ENCODE measurements around the gene IGHMBP2.

IGHMBP2 gene

DNA sequence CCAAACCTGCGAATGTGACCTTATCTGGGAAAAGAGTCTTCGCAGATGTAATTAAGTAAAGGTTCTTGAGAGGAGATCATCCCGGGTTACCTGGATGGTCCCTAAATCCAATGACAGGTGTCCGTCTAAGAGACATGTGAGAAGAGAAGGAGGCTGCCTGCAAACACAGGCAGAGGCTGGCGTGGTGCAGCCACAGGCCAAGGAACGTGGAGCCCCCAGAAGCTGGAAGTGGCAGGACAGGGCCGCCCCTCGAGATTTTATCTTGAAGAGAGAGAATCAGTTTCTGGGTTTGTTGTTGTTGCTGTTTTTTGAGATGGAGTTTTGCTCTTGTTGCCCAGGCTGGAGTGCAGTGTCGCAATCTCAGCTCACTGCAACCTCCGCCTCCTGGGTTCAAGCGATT, 43.5 kb downstream of the IGHMBP2 start:
- H3K27ac Mint-ChIP-seq: no peak overlapping the region
- H3K36me3 Mint-ChIP-seq: no peaks in the 10 kb centered on the region
- H3K9me3 Mint-ChIP-seq: no peaks in the 10 kb centered on the region
- H3K27me3 Mint-ChIP-seq: no peaks in the 10 kb centered on the region
- peaks cover 13 to 26% of the 10 kb centered on the region in 2 donors for H3K4me1 Mint-ChIP-seq
- DNase-seq (no peak), ATAC-seq (replicated peaks) (no peak)
- no peak overlapping the region for H3K4me3 Mint-ChIP-seq

DNA sequence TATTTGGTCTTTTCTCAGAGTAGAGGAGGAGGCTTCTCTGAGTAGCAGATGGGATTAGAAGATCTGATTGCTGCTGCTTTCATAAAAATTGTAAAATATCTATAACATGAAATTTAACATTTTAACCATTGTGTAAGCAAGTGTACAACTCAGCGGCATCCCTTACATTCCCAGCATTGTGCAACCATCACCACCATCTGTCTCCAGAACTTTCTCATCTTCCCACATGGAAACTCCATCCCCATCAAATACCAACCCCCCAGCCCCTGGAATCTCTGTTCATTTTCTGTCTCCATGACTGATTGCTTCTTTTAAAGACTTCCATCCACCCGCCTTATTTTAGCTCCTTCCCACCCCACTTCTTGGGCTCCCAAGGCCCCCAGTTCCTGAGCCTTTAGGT, 44.8 kb downstream of the IGHMBP2 start:
- no peak for ATAC-seq (replicated peaks)
- Mint-ChIP-seq H3K4me1 (peaks cover 4 to 13% of the 10 kb centered on the region in 2 donors), H3K27ac (peak overlapping the region; percentile 74), H3K9me3 (no peaks in the 10 kb centered on the region), H3K27me3 (no peaks in the 10 kb centered on the region), H3K36me3 (no peaks in the 10 kb centered on the region), H3K4me3 (no peak overlapping the region)
- DNase-seq: no peak

DNA sequence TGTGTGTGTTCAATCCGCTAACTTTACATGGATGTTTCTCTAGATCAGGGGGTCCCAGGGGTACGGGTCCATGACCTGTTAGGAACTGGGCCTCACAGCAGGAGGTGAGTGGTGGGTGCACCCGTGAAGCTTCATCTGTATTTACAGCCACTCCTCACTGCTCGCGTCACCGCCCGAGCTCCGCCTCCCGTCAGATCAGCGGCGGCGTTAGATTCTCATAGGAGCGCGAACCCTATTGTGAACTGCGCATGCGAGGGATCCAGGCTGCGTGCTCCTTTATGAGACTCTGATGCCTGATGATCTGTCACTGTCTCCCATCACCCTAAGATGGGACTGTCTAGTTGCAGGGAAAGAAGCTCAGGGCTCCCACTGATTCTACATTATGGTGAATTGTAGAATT, 45.2 kb downstream of the IGHMBP2 start:
- H3K27me3 Mint-ChIP-seq: peaks cover 0 to under 1% of the 10 kb centered on the region in 2 donors
- H3K9me3 Mint-ChIP-seq: no peaks in the 10 kb centered on the region
- H3K27ac Mint-ChIP-seq: peak overlapping the region; percentile 74
- peaks cover 2 to 9% of the 10 kb centered on the region in 2 donors for H3K4me1 Mint-ChIP-seq
- no peak for ATAC-seq (replicated peaks)
- no peak overlapping the region for H3K4me3 Mint-ChIP-seq
- DNase-seq: no peak
- H3K36me3 Mint-ChIP-seq: no peaks in the 10 kb centered on the region

DNA sequence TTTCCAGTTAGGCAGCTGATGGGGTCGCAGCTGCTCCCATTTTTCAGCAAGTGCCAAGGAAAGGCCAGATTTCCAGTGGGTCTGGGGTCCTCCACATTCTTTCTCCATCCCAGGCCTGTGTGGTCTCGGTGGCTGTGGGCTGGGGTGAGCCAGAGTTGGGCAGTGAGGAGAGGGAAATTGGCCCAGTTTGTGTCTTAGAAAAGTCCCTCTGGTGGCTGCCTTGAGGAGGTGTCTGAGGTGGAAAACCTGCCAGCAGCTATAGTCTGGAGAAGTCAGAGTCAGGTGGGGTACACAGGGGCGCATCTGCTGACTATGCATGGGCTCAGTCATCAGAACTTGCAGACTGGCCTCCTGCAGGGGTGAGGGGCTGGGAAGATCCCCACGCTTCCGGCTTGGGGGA, 46.6 kb downstream of the IGHMBP2 start:
- Mint-ChIP-seq H3K4me1 (peaks cover 6 to 12% of the 10 kb centered on the region in 2 donors), H3K36me3 (no peaks in the 10 kb centered on the region), H3K9me3 (no peaks in the 10 kb centered on the region), H3K27ac (no peak overlapping the region), H3K4me3 (no peak overlapping the region), H3K27me3 (peaks cover 2 to 5% of the 10 kb centered on the region in 2 donors)
- DNase-seq: no peak
- peak; percentile 55 to 67 for ATAC-seq (replicated peaks)

DNA sequence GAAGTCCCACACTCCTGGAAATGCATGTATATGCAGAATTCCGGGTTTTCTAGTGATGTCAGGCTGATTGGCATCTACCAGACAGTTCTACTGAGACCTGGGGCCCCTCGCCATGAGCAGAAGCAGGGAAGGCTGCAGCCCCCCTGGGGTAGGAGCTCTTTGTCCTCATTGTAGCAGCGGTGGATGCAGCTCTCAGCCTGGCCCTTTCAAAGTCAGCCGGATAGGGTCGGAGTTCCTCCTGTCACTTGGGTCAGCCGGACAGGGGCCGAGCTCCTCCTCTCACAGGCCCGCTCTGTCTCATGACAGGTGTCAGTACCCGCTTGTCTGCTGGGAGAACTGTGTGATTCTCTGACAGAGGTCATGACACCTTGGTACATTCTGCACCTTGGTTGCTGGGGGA, 47.1 kb downstream of the IGHMBP2 start:
- Mint-ChIP-seq H3K27me3 (peaks cover 7 to 9% of the 10 kb centered on the region in 2 donors), H3K27ac (no peak overlapping the region), H3K4me1 (peaks cover 10 to 17% of the 10 kb centered on the region in 2 donors), H3K36me3 (no peaks in the 10 kb centered on the region), H3K9me3 (no peaks in the 10 kb centered on the region), H3K4me3 (no peak overlapping the region)
- no peak for ATAC-seq (replicated peaks)
- no peak for DNase-seq

DNA sequence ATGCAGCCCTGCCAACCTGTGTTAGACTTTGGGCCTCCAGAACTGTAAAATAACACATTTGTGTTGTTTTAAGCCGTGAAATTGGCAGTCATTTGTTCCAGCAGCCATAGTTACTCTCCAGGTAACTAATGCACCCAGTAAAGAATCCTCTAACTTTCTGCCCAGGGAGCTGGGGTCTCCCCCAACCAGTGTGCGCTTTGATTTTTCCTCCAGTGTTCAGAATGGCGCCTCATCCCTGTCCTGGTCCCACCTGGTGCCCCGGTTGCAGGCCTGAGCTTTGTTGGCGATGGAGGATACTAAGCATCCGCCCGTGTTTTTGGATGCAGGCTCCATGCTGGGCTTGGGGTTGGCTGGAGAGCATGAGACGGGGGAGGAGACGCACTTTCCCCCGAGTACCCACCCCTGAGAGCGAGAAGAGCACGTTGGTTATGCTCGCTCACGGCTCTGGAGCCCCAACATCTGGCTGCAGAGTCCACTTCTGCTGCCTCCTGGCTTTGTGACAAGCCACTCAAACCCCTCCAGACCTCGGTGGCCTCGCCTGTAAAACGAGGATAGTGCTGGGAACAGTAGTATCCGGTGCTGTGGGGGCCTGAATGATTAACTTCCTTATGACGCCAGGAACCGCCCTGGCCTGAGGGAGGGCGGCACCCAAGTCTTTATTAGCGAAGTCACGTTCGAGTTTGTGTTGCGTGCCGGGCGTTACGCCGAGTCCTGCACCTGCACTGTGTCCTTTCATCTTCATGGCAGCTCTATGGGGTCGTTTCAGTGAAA, 51.3 kb downstream of the IGHMBP2 start:
- Mint-ChIP-seq H3K27ac (peak overlapping the region; percentile 73), H3K27me3 (peaks cover 13 to 14% of the 10 kb centered on the region in 2 donors), H3K4me3 (peak overlapping the region; percentile 50 to 77), H3K9me3 (no peaks in the 10 kb centered on the region), H3K36me3 (peaks cover 0 to 2% of the 10 kb centered on the region in 2 donors), H3K4me1 (peaks cover 12 to 17% of the 10 kb centered on the region in 2 donors)
- peak; percentile 84 for ATAC-seq (replicated peaks)
- DNase-seq: no peak

DNA sequence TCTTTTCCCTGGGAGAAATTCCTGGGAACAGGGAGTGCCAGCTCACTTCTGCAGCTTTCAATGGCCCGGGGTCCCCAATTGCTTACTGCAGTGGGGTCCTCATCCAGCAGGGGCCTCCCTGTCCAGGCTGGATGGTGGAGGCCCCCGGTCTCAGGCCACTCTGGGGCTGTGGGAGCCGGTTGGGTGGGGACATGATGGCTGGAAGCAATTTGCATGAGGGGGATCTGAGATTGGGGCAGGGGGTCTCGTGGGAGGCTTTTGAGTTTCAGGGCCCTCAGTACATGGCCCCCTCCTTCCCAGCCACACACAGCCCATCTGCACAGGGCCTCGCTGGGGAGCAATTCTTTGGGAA, 51.9 kb downstream of the IGHMBP2 start:
- Mint-ChIP-seq H3K27ac (peak overlapping the region; percentile 73), H3K4me3 (peak overlapping the region in 1 of 2 donors; percentile 77), H3K9me3 (no peaks in the 10 kb centered on the region), H3K4me1 (peaks cover 12 to 17% of the 10 kb centered on the region in 2 donors), H3K27me3 (peaks cover 14 to 17% of the 10 kb centered on the region in 2 donors), H3K36me3 (peaks cover 0 to 2% of the 10 kb centered on the region in 2 donors)
- DNase-seq: no peak
- ATAC-seq (replicated peaks): peak; percentile 16 to 27

DNA sequence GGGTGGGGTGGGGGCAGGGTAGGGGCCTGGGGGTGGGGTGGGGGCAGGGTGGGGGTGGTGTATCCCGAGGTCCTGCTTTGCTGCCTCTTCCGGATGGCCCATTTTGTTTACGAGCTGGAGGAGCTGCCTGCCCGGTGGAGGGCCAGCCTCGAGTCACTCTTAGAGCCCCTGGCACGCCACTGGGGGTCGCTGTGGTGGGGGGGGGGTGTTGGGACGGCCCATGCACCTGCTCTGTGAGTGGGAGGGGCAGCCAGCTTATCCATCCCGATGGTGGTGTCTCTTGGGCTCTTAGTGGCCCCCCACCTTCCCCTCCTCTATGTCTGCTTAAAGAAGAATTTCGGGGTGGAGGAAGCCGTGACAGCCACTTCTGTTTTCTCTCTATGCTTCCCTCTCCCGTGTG, 52.5 kb downstream of the IGHMBP2 start:
- DNase-seq: peak; percentile 20
- H3K9me3 Mint-ChIP-seq: no peaks in the 10 kb centered on the region
- peaks cover 12 to 17% of the 10 kb centered on the region in 2 donors for H3K4me1 Mint-ChIP-seq
- peak; percentile 71 to 73 for ATAC-seq (replicated peaks)
- peak overlapping the region in 1 of 2 donors; percentile 25 for H3K4me3 Mint-ChIP-seq
- peaks cover 0 to 2% of the 10 kb centered on the region in 2 donors for H3K36me3 Mint-ChIP-seq
- peaks cover 14 to 17% of the 10 kb centered on the region in 2 donors for H3K27me3 Mint-ChIP-seq
- H3K27ac Mint-ChIP-seq: no peak overlapping the region

DNA sequence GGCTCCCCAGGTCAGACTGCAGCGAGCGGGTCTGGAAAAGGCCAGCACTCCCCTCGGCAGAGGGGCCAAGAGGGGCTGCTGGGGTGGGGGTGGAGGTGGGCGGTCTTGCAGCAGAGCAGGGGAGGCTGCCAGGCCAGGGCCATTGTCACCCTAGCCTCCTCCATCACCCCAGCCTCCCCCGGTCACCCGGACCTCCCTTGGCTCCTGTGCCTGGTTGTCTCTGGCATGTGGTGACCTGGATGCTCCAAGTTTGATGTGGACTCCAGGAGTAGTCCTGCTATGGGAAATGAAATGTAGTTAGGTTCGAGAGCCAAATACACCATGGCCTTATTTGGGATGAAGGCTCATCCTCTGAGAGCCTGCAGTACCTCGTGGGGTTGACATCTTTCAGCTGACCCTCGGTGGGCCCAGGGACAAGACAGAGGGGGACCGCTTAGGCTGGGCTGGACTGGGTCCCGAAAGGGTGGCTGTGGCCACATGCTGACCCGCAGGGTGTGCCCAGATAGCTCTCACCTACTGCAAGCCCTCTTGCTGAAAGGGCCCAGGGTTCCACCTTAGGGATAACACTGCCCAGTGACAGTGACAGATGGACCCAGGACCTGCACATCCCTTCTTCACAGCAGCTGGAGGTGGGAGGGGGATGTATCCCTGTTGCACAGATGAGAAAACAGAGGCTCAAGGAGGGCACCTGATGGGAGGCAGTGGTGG, 53.0 kb downstream of the IGHMBP2 start:
- Mint-ChIP-seq H3K27ac (no peak overlapping the region), H3K9me3 (no peaks in the 10 kb centered on the region), H3K4me3 (peak overlapping the region in 1 of 2 donors; percentile 25), H3K4me1 (peaks cover 12 to 17% of the 10 kb centered on the region in 2 donors), H3K36me3 (peaks cover 0 to 2% of the 10 kb centered on the region in 2 donors), H3K27me3 (peaks cover 14 to 17% of the 10 kb centered on the region in 2 donors)
- ATAC-seq (replicated peaks) (no peak), DNase-seq (no peak)

DNA sequence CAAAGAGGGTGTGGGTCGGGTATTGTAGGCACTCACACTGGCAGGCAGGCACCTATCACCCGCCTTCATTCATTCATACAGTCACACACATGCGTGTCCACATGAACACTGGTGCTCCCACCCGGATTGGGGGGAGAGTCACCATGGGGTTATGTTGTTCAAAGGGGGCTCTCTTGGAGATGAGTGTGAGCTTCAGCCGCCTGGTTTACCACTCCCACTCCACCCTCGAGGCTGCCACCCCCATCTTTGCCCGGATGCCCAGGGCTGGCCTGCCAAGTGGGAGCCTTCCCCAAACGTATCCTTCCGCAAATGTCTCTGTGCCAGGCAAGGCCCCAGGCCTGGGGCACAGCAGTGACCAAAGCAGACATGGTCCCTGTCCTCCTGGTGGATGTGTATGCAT, 54.5 kb downstream of the IGHMBP2 start:
- no peak overlapping the region for H3K27ac Mint-ChIP-seq
- H3K36me3 Mint-ChIP-seq: peaks cover 0 to 2% of the 10 kb centered on the region in 2 donors
- H3K4me3 Mint-ChIP-seq: no peak overlapping the region
- peaks cover 14 to 17% of the 10 kb centered on the region in 2 donors for H3K27me3 Mint-ChIP-seq
- ATAC-seq (replicated peaks): no peak
- DNase-seq: no peak
- no peaks in the 10 kb centered on the region for H3K9me3 Mint-ChIP-seq
- peaks cover 15 to 25% of the 10 kb centered on the region in 2 donors for H3K4me1 Mint-ChIP-seq

DNA sequence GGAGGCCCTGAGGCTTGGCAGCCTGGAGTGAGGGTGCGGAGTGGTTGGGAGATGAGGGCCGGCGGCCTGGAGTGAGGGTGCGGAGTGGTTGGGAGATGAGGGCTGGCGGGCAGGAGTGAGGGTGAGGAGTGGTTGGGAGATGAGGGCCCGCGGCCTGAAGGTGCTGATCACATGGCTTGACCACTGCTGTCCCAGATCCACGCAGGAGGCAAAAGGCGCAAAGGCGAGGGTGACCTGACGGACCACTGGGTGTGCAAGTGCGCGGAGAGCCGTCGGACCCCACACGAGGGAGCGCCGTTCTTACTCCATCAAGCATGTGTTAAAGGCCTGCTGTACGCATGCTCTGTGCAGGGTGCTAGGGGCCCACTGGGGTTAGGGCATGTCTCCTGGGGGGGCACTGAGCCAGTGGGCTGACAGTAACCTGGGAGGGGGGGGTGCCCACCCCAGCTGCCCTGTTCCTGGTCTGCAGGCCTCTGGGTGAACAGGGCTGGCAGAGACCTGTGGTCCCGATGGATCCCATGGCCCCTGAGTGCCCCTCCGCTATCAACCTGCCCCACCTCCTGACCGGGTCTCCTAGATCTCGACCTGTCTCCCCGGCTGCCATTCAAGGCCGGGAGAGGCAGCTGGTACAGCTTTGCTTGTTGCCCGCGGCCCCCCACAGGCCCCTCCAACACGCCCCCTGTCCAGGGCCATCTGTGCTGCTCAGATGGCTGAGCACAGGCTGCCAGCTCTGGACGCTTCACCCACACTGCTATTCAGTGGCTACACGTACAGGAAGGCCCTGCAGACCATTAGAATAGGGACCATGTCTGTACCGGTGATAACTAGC, 56.0 kb downstream of the IGHMBP2 start:
- Mint-ChIP-seq H3K27me3 (peaks cover 9 to 17% of the 10 kb centered on the region in 2 donors), H3K27ac (no peak overlapping the region), H3K9me3 (no peaks in the 10 kb centered on the region), H3K4me1 (peaks cover 15 to 25% of the 10 kb centered on the region in 2 donors), H3K4me3 (no peak overlapping the region), H3K36me3 (peaks cover 0 to 2% of the 10 kb centered on the region in 2 donors)
- ATAC-seq (replicated peaks): no peak
- no peak for DNase-seq

DNA sequence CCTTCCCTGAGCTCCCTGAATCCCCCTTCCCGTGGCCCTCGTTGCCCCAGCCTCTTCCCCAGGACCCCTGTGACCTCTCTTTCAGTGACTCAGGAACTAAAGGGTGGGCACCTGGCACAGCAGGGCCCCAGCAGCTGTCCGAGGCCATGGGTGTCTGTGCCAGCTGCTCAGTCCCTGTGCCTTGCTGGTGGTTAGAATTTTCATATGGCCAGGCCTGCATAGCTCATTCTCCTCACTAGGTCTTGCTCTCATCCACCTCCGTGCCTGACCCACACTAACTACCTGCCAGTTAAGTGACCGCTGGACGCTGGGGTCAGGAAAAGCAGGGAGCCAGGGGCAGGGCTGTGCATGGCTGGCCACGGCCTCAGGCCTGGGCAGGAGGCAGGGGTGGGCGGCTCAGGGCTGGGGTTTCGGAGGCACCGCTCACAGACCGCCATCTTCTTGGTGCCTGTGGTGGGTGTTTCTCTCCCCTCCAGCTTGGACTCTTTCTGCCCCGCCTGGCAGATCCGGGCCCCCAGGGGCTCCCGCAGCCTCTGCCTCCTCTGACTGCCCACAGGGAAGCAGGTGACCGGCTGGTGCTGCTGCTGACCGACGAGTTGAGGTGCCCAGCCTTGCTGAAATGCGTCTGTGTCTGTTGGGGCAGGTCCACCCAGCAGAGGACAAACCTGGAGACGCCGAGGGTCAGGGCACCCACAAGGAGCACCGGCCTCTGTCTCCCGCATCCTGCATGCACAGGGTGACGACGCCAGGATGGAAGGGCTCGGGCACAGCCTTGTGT, 56.8 kb downstream of the IGHMBP2 start:
- Mint-ChIP-seq H3K27me3 (peaks cover 8 to 13% of the 10 kb centered on the region in 2 donors), H3K4me3 (no peak overlapping the region), H3K27ac (no peak overlapping the region), H3K4me1 (peaks cover 9 to 19% of the 10 kb centered on the region in 2 donors), H3K9me3 (no peaks in the 10 kb centered on the region), H3K36me3 (peaks cover 0 to 2% of the 10 kb centered on the region in 2 donors)
- no peak for ATAC-seq (replicated peaks)
- DNase-seq: no peak

DNA sequence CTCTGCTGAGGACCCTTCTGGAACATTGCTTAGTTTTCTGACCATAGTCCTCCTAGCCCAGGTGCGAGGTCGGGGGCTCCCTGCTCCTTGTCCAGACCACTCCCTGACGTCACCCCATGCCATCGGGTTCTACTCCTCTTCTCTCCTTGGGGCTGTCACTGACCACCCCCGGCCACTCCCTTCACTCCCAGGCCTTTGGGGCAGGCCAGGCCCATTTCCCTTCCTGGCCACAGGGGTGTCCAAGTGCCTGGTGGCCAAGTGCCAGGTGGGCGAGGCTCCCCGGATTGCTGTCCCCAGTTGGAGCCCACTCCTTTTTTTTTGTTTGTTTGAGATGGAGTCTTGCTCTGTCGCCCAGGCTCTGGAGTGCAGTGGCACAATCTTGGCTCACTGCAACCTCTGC, 57.6 kb downstream of the IGHMBP2 start:
- no peaks in the 10 kb centered on the region for H3K9me3 Mint-ChIP-seq
- no peak for DNase-seq
- H3K4me1 Mint-ChIP-seq: peaks cover 5 to 14% of the 10 kb centered on the region in 2 donors
- peaks cover 5 to 13% of the 10 kb centered on the region in 2 donors for H3K27me3 Mint-ChIP-seq
- no peak overlapping the region for H3K27ac Mint-ChIP-seq
- ATAC-seq (replicated peaks): no peak
- H3K4me3 Mint-ChIP-seq: no peak overlapping the region
- peaks cover 0 to 2% of the 10 kb centered on the region in 2 donors for H3K36me3 Mint-ChIP-seq
